Measurements from ENCODE around the gene TTC21A. TPM values are rescaled to one million over a fixed set of nuclear protein-coding genes. Genes with fewer than 3 reads are reported as not detected.
A peak's percentile ranks its signal among the peaks of the same experiment; 100 is the strongest.
"Not testable (repeated sequence)": the region's sequence is repeated elsewhere in the genome, so short reads cannot be mapped to it uniquely, and the experiment has no call there.

Gene TTC21A
- total and polyA plus RNA-seq, 8 donors: 3.1 to 31.3 (median 6.1) TPM

DNA sequence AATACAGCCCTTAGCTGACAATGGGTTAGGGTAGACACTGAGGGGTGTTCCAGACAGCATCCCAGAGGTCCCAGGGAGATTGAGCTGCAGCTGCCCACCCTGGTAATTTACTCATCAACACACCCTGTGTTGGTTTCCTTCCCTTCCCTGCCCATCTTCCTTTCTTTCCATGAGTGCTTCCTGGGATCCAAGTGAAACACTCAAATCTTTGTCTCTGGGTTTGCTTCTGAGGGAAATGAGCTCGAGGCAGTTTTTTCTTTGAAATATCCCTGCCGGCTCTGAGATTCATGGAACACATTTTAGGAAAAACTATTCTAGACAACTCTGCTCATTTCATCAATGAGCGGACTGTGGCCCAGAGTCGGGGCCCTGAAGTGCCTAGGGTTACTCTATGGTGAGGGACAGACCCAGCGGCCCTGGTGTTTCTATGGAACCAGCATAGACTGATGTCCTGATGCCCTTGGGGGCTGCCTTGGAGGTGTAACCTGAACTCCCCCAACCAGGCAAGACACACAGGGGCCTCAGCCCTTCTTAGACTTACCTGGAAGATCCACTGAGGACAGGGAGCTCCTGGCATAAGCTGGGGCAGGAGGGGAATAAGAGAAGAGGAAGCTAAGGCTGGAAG is 60.8 kb downstream of the TTC21A start:
- no peak overlapping the region for H3K4me3 ChIP-seq
- no peaks in the 10 kb centered on the region for H3K9me3 ChIP-seq
- H3K27me3 ChIP-seq: no peaks in the 10 kb centered on the region
- TF ChIP-seq, protein P1, sequence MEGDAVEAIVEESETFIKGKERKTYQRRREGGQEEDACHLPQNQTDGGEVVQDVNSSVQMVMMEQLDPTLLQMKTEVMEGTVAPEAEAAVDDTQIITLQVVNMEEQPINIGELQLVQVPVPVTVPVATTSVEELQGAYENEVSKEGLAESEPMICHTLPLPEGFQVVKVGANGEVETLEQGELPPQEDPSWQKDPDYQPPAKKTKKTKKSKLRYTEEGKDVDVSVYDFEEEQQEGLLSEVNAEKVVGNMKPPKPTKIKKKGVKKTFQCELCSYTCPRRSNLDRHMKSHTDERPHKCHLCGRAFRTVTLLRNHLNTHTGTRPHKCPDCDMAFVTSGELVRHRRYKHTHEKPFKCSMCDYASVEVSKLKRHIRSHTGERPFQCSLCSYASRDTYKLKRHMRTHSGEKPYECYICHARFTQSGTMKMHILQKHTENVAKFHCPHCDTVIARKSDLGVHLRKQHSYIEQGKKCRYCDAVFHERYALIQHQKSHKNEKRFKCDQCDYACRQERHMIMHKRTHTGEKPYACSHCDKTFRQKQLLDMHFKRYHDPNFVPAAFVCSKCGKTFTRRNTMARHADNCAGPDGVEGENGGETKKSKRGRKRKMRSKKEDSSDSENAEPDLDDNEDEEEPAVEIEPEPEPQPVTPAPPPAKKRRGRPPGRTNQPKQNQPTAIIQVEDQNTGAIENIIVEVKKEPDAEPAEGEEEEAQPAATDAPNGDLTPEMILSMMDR (IDR thresholded peaks at IDR 0.05): no peak
- H3K27ac ChIP-seq: no peak overlapping the region
- DNase-seq (peak in 1 of 6 donors; percentile 5), FAIRE-seq (no peak), ATAC-seq (no peak)
- intact Hi-C loops (cut with DNase I): no loop called here
- no peaks in the 10 kb centered on the region for H3K36me3 ChIP-seq
- 84% methylated on average over 5 of the region's 5 CpGs for WGBS, 2 donors
- no peaks in the 10 kb centered on the region for H3K4me1 ChIP-seq

DNA sequence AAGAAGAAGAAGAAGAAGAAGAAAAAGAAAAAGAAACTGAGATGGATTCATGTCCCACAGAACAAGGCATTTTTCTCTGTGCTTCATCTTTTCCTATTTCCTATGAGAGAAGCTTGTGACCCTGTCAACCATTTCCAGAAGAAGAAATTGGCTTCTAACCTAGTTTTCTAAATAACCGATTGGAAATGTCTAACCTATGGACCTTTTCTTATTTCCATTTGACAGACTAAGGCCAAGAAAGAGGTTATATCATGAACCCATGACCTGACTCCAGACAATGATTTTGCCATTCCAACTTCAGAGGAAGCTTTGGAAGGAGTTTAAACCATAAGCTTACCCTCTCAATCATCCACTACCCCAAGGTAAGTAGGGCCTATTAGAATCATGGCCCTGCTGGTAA is 62.2 kb downstream of the TTC21A start:
- no peak for FAIRE-seq
- H3K9me3 ChIP-seq: no peaks in the 10 kb centered on the region
- H3K4me3 ChIP-seq: no peak overlapping the region
- intact Hi-C loops (cut with DNase I): no loop called here
- H3K27me3 ChIP-seq: no peaks in the 10 kb centered on the region
- H3K36me3 ChIP-seq: no peaks in the 10 kb centered on the region
- no peak for ATAC-seq
- no peak overlapping the region for H3K27ac ChIP-seq
- H3K4me1 ChIP-seq: no peaks in the 10 kb centered on the region
- TF ChIP-seq, protein P1 (IDR thresholded peaks at IDR 0.05): no peak
- DNase-seq: no peak
- WGBS, 2 donors: 43 to 80% methylated on average over 1 of the region's 1 CpG

DNA sequence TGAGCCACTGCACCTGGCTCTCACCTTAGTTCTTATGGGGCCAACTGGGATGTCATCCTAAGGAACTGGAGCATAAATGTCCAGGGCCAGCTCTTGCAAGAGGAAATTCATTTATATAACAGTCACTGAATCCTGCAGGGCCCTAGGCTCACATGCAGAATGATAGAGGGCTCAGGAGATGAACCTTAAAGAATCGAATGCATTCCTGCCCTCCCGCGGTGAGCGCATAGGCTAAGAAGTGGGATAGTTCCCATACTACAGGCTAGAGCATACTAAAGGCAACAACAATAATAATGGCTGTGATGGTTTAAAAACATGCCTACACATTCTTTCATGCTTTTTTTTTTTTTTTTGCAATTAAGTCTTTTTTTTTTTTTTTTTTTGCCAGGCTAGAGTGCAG is 63.0 kb downstream of the TTC21A start:
- intact Hi-C loops (cut with DNase I): no loop called here
- no peak overlapping the region for H3K27ac ChIP-seq
- H3K4me3 ChIP-seq: no peak overlapping the region
- DNase-seq (peak in 1 of 6 donors; percentile 2), FAIRE-seq (no peak), ATAC-seq (no peak)
- TF ChIP-seq, protein P1 (IDR thresholded peaks at IDR 0.05): no peak
- no peaks in the 10 kb centered on the region for H3K36me3 ChIP-seq
- no peaks in the 10 kb centered on the region for H3K4me1 ChIP-seq
- 91% methylated on average over 4 of the region's 4 CpGs for WGBS, 2 donors
- no peaks in the 10 kb centered on the region for H3K27me3 ChIP-seq
- H3K9me3 ChIP-seq: no peaks in the 10 kb centered on the region

DNA sequence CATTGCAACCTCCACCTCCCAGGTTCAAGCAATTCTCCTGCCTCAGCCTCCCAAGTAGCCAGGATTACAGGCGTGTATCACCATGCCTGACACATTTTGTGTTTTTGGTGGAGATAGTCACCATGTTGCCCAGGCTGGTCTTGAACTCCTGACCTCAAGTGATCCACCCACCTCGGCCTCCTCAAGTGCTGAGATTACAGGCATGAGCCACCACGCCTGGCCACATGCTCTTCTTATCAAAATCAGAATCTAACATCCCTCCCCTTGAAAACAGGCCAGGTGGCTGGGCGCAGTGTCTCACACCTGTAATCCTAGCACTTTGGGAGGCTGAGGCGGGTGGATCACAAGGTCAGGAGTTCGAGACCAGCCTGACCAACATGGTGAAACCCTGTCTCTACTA is 63.4 kb downstream of the TTC21A start:
- H3K27ac ChIP-seq; intact Hi-C loops (cut with DNase I); H3K27me3 ChIP-seq; ATAC-seq; H3K9me3 ChIP-seq; FAIRE-seq; H3K4me1 ChIP-seq; H3K4me3 ChIP-seq; DNase-seq; H3K36me3 ChIP-seq: not testable (repeated sequence)
- 85 to 86% methylated on average over 6 of the region's 6 CpGs for WGBS, 2 donors

DNA sequence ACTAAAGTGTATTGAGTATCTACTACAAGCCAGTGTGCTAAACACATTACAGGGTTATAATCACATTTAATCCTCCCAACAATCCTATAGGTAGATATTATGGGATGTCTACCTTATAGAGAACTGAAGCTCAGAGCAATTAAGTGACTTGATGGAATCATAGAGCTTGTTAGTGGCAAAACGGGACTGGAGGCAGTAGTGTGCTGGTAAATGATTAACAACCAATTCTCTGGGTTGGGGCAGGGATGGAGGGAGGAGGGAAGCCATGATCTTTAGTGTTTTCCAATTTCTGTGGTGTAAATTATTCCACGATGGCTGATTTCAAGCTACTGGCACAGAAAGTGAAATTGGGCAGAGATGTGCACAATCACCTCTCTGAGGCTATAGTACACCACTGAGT is 64.4 kb downstream of the TTC21A start:
- intact Hi-C loops (cut with DNase I): no loop called here
- peak in 1 of 6 donors; percentile 2 for DNase-seq
- no peaks in the 10 kb centered on the region for H3K36me3 ChIP-seq
- 40 to 47% methylated on average over 2 of the region's 2 CpGs for WGBS, 2 donors
- no peaks in the 10 kb centered on the region for H3K9me3 ChIP-seq
- no peaks in the 10 kb centered on the region for H3K27me3 ChIP-seq
- TF ChIP-seq, protein P1 (IDR thresholded peaks at IDR 0.05): no peak
- ATAC-seq: peak in 1 of 4 donors; percentile 18
- H3K4me3 ChIP-seq: no peak overlapping the region
- peaks cover 0 to 2% (median 2%) of the 10 kb centered on the region in 3 donors for H3K4me1 ChIP-seq
- no peak for FAIRE-seq
- no peak overlapping the region for H3K27ac ChIP-seq
